ENCODE measurements around the gene ADARB2.

DNA sequence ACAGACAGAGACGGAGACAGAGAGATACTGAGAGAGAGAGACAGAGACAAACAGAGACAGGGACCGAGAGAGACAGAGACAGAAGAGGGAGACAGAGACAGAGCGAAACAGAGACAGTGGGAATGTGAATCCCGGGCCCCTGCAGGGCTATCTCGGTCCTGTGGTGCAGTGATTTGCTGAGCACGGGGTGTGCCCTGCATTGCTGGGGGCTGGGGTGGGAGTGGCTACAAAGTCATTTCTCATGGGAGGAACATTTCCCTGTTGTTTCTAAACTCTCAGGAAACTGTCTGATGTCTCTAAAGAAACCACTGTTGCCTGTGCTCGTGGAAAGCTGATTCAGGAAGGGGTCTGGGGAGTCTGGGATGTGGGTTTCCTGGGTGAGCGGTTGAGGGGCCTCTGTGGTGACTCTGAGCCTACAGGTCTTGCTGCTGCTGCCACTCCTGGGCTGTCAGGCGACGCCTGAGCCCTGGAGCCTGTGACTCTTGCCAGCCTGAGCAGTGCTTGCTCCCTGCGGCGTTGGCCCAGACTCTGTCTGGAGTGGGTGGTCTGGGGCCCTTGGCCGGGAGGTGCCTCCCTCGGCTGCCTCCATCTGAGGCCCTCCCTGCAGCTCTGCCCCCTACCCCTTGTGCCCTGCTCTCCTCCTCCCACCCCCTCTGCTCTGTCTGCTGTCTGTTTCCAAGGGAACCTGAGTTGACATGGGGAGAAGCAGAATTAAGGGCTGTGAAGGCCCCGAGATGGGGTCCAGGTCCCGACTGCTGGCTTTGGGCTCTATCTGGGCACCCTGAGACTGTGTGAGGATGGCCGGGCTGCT is 389.2 kb downstream of the ADARB2 start:
- TF ChIP-seq, protein P1, sequence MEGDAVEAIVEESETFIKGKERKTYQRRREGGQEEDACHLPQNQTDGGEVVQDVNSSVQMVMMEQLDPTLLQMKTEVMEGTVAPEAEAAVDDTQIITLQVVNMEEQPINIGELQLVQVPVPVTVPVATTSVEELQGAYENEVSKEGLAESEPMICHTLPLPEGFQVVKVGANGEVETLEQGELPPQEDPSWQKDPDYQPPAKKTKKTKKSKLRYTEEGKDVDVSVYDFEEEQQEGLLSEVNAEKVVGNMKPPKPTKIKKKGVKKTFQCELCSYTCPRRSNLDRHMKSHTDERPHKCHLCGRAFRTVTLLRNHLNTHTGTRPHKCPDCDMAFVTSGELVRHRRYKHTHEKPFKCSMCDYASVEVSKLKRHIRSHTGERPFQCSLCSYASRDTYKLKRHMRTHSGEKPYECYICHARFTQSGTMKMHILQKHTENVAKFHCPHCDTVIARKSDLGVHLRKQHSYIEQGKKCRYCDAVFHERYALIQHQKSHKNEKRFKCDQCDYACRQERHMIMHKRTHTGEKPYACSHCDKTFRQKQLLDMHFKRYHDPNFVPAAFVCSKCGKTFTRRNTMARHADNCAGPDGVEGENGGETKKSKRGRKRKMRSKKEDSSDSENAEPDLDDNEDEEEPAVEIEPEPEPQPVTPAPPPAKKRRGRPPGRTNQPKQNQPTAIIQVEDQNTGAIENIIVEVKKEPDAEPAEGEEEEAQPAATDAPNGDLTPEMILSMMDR (IDR thresholded peaks at IDR 0.05): no peak
- TF ChIP-seq EP300 (IDR thresholded peaks at IDR 0.05): no peak
- no peak for TF ChIP-seq POLR2AphosphoS5 (IDR thresholded peaks at IDR 0.05)
- TF ChIP-seq POLR2A (IDR thresholded peaks at IDR 0.05; ENCODE audit: low read depth): no peak

Measured in esophagus muscularis mucosa (tissue), 4 donors.